K562 (cell line): ENCODE measurements around the gene APC. TPM values are rescaled to one million over a fixed set of nuclear protein-coding genes. Genes with fewer than 3 reads are reported as not detected.
A peak's percentile ranks its signal among the peaks of the same experiment; 100 is the strongest.

Experiments used
- ATF1 ChIP-seq, 2 experiments: fragments of 450-650 bp in 1 of 2; IDR thresholded peaks; 2 replicates each; pipeline ENCODE4 v1.6.1; 2016; ENCODE audit warnings: missing compliant biosample characterization in 1 of 2, missing genetic modification characterization in 1 of 2
- BCOR ChIP-seq: fragments of 450-650 bp; IDR thresholded peaks from 2 replicates; pipeline ENCODE4 v1.6.1; 2016
- CEBPG ChIP-seq, 3 experiments: fragments of 200-800 bp in 1 of 3; sonication (Bioruptor generic) in 1 of 3; sonication (generic) in 1 of 3; formaldehyde crosslinking in 1 of 3; IDR thresholded peaks in 2 of 3; conservative IDR thresholded peaks in 1 of 3; 2 replicates each; pipeline versions ENCODE4 v1.6.1 to v1.8.0; 2016 to 2022; ENCODE audit warnings: missing compliant biosample characterization in 2 of 3, missing genetic modification characterization in 2 of 3, mild to moderate bottlenecking in 1 of 3, missing genetic modification reagents in 1 of 3
- DPF2 ChIP-seq: fragments of 450-650 bp; IDR thresholded peaks from 2 replicates; pipeline ENCODE4 v1.6.1; 2016
- ETV1 ChIP-seq: fragments of 450-650 bp; conservative IDR thresholded peaks from 2 replicates; pipeline ENCODE4 v1.6.1; 2016; ENCODE audit warnings: missing genetic modification characterization, control low read depth, low read depth, missing compliant biosample characterization
- SMARCC2 ChIP-seq: fragments of 450-650 bp; IDR thresholded peaks from 2 replicates; pipeline ENCODE4 v1.6.1; 2017; ENCODE audit warnings: antibody characterized with exemption, moderate library complexity, mild to moderate bottlenecking, low read depth
- WHSC1 ChIP-seq: IDR thresholded peaks from one replicate; pipeline ENCODE4 v1.6.1; 2012; ENCODE audit warnings: low read length, control low read depth, inconsistent platforms
- ZBTB34 ChIP-seq: fragments of 250-450 bp; sonication (Bioruptor Pico); IDR thresholded peaks from 2 replicates; pipeline ENCODE4 v1.8.0; 2021; ENCODE audit warnings: mild to moderate bottlenecking, moderate library complexity
- ZNF780A ChIP-seq: fragments of 250-450 bp; sonication (Bioruptor Pico); IDR thresholded peaks from 2 replicates; pipeline ENCODE4 v1.5.0; 2021; ENCODE audit warnings: mild to moderate bottlenecking
- polyA plus RNA-seq, 8 experiments: library from polyadenylated mRNA; depleted of rRNA in 4 of 8; stranded (reverse) in 5 of 8; unstranded in 3 of 8; fragments of >200 nt; fragmentation: Nextera tagmentation in 2 of 8; fragmentation: Illumina TruSeq in 1 of 8; extraction: Ambion mirVana in 2 of 8; extraction: Trizol in 1 of 8; gene quantifications; 2 replicates each; pipeline versions ENCODE4 v1.2.1 to v1.2.3, GENCODE V29; 2011 to 2014; ENCODE audit warnings: inconsistent platforms in 1 of 8, missing spikeins in 1 of 8
- total RNA-seq, 7 experiments: library from RNA; depleted of rRNA in 6 of 7; stranded (reverse); fragments of >200 nt in 6 of 7; fragmentation: Illumina TruSeq in 2 of 7; extraction: Trizol in 2 of 7; gene quantifications; 2 replicates each; pipeline versions ENCODE4 v1.2.1 to v1.2.3, GENCODE V29; 2011 to 2021; ENCODE audit warnings: low replicate concordance in 1 of 7

Gene APC
- total and polyA plus RNA-seq, 9 of the 15 experiments (the other 6 are each of a cell fraction or from before 2014, with no cell fraction given), result 5.7 to 29.5 (median 15.4) TPM

- TF ChIP-seq WHSC1 (no peak), DPF2 (peak; percentile 85), ZNF780A (no peak), ZBTB34 (CRISPR knock-in tag) (no peak), SMARCC2 (peak; percentile 70), ETV1 (tag) (no peak), CEBPG (CRISPR knock-in tag; IDR thresholded peaks at IDR 0.05) (no peak), CEBPG (tag; conservative IDR thresholded peaks at IDR 0.05 in 1 of 2, IDR thresholded peaks at IDR 0.05 in 1 of 2) (no peak), BCOR (no peak), ATF1 (CRISPR knock-in tag; IDR thresholded peaks at IDR 0.05) (no peak), ATF1 (tag; IDR thresholded peaks at IDR 0.05) (peak; percentile 20; the same call in 1 of the 2 replicates)
- TF ChIP-seq, all 486 proteins: peak for 69
These were observed 33.5 kb upstream of the APC start (continued) for GRCh38 chr5:112703866-112704820.
